GM12865 (cell line): ENCODE data around the gene ZRANB1.

Source experiments
- DNase-seq: peaks from one replicate; pipeline ENCODE4 v3.0.0; 2010; ENCODE audit warnings: low read depth
- H3K4me3 ChIP-seq: 2 replicates; pipeline ENCODE4 v1.5.1; 2011; ENCODE audit warnings: mild to moderate bottlenecking, low read depth, low read length, control low read depth
- CTCF ChIP-seq: IDR thresholded peaks from 2 replicates; pipeline ENCODE4 v1.5.1; 2011; ENCODE audit warnings: low read length, control low read depth, low read depth, inconsistent platforms; ENCODE audit not compliant: insufficient read depth; ENCODE audit errors: missing control alignments

ZRANB1 gene

GRCh38 chr10:124903111-124903510 is 38.8 kb upstream of the ZRANB1 start:
- no peak overlapping the region for H3K4me3 ChIP-seq
- DNase-seq, result no peak
- TF ChIP-seq CTCF, result no peak

GRCh38 chr10:124904796-124905195 is 37.1 kb upstream of the ZRANB1 start:
- H3K4me3 ChIP-seq, result no peak overlapping the region
- DNase-seq, result no peak
- TF ChIP-seq CTCF, result no peak

- no peak for TF ChIP-seq CTCF
- no peak for DNase-seq
Measured at GRCh38 chr10:124906551-124907001, 35.3 kb upstream of the ZRANB1 start.

GRCh38 chr10:124909563-124909962 is 32.4 kb upstream of the ZRANB1 start:
- DNase-seq, result no peak
- no peak for TF ChIP-seq CTCF
- no peak overlapping the region for H3K4me3 ChIP-seq

More at GRCh38 chr10:124906551-124907001, 35.3 kb upstream of the ZRANB1 start:
- no peak overlapping the region for H3K4me3 ChIP-seq

GRCh38 chr10:124911124-124912067 is 30.5 kb upstream of the ZRANB1 start:
- no peak for DNase-seq
- no peak for TF ChIP-seq CTCF
- H3K4me3 ChIP-seq, result no peak overlapping the region

GRCh38 chr10:124912101-124912886 is 29.6 kb upstream of the ZRANB1 start:
- TF ChIP-seq CTCF, result no peak
- no peak for DNase-seq
- H3K4me3 ChIP-seq, result no peak overlapping the region
